Activated effector memory CD4-positive, alpha-beta T cell treated with anti-CD3 and anti-CD28 coated beads, Interleukin-2, amount 50 U/mL, for 16 hours (primary cell): ENCODE results near the gene SLN.

Source experiments
- DNase-seq: peaks from one replicate; pipeline ENCODE4 v3.0.0-alpha.2; 2020

Gene SLN

GRCh38 chr11:107682171-107682570, 29.7 kb downstream of the SLN start:
- DNase-seq: no peak

GRCh38 chr11:107679255-107680024, 32.4 kb downstream of the SLN start:
- DNase-seq: no peak

GRCh38 chr11:107678632-107678971, 33.3 kb downstream of the SLN start:
- DNase-seq: no peak

GRCh38 chr11:107677924-107678631, 33.8 kb downstream of the SLN start:
- DNase-seq: no peak

GRCh38 chr11:107676336-107677057, 35.4 kb downstream of the SLN start:
- DNase-seq: no peak

GRCh38 chr11:107675902-107676301, 36.0 kb downstream of the SLN start:
- DNase-seq: no peak

GRCh38 chr11:107669893-107670601, 41.8 kb downstream of the SLN start:
- DNase-seq: no peak

GRCh38 chr11:107669191-107669740, 42.6 kb downstream of the SLN start:
- DNase-seq: no peak

- no peak for DNase-seq
Measured at GRCh38 chr11:107666911-107667613, 44.8 kb downstream of the SLN start.

- DNase-seq: no peak
Measured at GRCh38 chr11:107665018-107665417, 46.8 kb downstream of the SLN start.

- no peak for DNase-seq
Measured at GRCh38 chr11:107661656-107662055, 50.2 kb downstream of the SLN start.

- DNase-seq: no peak
Measured at GRCh38 chr11:107660066-107660465, 51.8 kb downstream of the SLN start.

GRCh38 chr11:107659310-107659709, 52.5 kb downstream of the SLN start:
- no peak for DNase-seq
